DMS53 (cell line): ENCODE results near the gene KLHL3.
"Not testable (repeated sequence)": the region's sequence is repeated elsewhere in the genome, so short reads cannot be mapped to it uniquely, and the experiment has no call there.

ENCODE experiments used
- DNase-seq: peaks from one replicate; lab custom pipeline; 2025; lab: John Stamatoyannopoulos, UW

The KLHL3 gene

GRCh38 chr5:137668637-137669036, 67.3 kb downstream of the KLHL3 start:
- DNase-seq, result peak; percentile 76

DNA sequence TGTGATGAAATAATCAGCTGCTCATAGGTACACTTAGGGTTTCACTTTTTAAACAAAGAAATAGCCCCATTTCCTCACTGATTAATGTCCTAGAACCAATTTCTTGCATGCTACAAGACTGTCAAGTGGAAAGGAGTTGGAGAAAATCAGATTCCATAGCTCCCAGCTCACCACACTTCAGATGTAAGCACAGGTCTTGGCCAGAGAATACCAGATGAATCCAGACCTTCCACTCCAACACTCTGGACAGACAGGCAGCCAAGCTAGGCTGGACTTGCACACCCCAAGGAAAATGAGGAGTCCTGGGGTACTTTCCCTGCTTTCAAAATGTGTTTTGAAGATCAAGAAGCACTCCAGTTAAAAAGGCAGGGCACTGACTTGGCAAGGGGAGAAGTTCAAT, 68.5 kb downstream of the KLHL3 start:
- DNase-seq, result peak; percentile 29

DNA sequence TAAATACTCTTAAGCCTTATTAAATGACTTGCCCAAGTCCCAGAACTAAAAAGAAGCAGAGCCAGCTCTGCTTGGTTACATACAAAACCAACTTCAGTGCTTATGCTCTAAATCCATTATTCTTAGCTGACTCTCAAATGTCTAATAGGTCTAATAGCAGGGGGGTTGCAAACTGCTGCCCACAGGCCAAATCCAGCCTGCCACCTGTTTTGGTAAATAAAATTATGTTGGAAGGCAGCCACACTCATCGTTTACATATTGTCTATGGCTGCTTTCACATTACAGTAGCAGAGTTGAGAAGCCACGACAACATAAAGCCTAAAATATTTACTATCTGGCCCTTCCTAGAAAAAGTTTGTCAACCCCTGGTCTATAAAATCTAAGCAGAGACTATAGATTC, 69.0 kb downstream of the KLHL3 start:
- DNase-seq, result no peak

GRCh38 chr5:137666461-137666850, 69.4 kb downstream of the KLHL3 start:
- no peak for DNase-seq

DNA sequence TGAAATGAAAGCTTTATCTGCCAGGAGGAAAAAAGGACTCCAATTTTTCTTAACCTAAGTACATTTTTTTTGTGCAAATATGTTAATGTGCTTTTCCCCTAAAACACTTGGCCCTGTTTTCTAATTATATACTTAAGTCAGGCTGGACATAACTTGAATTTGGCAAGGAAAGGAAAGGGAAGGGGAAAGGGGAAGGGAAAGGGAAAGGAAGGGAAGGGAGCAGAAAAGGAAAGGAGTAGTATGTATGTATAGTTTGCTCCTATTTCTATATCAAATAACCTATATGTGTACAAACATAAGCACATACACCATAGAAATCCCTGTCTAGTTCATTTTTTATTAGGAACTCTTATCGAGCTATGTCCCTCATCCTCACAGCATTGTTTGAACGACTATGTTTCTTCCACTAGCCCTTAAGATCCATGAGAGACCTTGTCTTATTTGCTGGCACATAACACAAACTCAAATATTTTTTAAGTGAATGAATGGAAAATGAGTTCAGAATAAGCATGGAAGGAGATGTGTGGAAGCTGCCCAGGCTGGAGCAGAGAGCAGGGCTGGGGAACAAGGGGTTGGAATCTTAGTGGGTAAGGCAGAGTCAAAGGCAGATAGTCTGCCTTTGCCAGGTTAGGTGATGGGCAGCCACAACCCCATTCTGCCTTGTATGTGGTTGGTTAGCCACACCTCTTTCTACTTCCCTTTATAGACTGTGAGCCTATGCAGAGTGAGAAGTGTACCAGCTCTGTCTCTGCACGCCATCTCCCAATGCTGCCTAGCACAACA, 70.0 kb downstream of the KLHL3 start:
- peak; percentile 37 for DNase-seq

GRCh38 chr5:137660349-137660817, 75.5 kb downstream of the KLHL3 start:
- DNase-seq, result peak; percentile 92

DNA sequence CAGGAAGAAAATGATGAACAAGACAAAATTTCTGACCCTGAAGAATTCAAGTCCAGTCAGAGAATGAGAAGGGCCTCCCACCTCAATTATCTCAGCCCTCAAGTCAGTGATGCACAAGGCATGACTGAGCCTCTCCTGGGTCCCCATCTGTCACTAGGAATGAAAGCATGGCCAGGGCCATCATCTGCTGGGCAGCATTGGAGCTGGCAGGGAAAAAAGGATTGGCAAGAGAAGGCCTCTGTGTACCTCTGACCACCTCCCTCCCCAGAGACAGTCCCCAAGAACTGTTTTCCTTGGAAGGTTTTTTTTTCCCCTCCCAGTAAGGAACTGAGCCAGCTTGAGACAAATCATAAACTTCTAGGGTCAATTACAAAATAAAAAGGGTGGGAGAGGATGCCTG, 76.7 kb downstream of the KLHL3 start:
- no peak for DNase-seq

DNA sequence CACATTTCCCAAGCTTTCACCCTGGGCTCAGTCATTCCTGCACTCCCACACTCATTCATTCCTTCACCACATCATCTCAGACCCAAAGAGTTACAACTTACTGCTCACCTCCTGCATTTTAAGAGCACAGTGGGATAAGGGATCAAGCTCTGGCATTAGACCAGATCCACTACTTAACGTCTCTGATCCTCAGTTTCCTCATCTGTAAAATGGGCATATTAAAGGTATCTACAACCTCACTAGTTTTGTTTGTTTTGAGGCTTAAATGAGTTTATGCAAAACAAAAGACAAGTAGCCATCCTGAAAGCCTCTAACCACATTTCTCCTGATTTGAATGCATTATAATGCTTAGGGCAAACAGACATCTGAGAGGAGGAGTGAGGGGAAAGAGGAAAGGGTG, 77.6 kb downstream of the KLHL3 start:
- DNase-seq, result no peak

DNA sequence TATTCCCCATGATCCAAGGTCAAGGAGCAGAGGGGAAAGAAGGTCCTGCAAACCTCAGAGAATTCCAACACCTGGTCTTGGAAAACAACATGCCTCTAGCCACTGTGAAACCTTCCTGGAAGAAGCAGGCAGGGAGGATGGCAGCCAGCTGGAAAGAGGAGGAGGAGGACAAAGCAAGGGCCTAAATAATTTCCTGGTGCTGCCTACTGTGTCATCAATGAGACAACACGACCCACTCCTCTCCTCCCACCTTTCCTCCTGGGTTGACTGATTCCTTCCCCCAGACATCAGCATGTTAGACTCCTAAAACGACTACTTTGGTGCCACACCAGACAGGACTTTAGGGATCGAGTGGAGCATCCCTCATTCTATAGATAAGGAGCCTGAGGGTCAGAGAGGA, 78.8 kb downstream of the KLHL3 start:
- DNase-seq, result no peak

GRCh38 chr5:137656558-137656957, 79.3 kb downstream of the KLHL3 start:
- DNase-seq, result no peak

- DNase-seq, result no peak
These were observed 84.9 kb downstream of the KLHL3 start for GRCh38 chr5:137651022-137651421.

DNA sequence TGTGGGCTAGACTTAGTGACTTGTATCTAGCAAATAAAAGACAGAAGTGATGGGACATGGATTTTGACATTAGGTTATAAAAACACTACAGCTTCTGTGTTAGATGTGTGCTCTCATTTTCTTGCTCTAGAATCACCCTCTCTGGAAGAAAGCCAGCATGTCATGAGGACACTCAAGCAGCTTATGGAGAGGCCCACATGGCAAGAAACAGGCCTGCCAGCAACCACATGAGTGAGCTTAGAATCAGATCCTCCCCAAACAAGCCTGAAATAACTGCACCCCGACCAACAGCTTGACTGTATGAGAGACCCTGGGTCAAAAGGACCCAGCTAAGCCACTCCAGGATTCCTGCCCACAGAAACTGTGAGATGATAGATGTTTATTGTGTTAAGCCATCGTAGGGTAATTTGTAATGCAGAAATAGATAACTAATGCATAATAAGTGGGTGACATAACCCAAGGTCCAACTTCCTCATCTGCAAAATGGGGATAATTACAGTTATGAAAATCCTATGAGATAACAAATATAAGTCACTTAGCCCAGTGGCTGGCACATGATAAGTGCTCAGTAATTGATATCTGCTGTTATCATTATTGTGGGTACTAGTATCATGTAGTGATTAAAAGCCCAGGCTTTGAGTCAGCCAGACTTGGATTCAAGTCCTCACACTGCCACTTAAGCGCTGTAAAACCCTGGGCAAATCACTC, 86.5 kb downstream of the KLHL3 start:
- DNase-seq, result peak; percentile 15

DNA sequence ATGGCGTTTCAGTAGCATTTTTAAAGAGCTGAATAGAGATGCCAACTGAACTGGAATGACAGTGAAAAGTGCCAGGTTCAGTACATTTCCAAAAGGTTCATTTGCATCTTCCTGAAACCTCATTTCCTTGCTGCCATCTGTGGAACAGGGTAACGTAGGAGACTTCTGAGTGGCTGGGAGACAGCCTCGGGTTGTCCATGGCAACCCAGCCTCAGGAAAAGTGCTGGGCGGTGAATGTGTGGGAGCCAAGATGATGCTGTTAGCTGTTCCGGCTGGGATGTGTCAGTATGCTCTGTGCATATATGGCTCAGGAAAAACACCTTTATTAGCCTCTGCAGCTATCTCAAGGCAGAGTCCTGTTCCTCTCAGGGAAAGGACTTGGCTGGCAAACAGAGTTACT, 87.5 kb downstream of the KLHL3 start:
- DNase-seq, result no peak

DNA sequence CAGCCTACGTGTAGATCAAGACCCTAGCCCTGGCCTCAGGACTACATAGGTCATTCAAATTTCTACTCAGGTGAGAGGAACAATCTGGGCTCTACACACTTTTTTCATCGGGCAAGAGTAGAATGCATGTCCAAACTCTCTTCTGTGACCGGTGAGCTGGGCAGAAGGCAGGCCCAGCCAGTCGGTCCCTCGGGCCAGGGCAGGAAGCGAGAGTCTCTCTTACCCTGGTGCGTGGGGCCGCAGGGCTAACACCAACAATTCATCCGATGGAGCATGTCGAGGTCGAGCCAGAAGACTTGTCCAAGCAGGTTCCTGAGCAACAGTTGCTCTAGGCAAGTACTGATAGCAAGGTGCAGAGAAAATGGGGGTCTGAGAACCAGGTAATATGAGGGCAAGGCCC, 88.5 kb downstream of the KLHL3 start:
- DNase-seq, result no peak

DNA sequence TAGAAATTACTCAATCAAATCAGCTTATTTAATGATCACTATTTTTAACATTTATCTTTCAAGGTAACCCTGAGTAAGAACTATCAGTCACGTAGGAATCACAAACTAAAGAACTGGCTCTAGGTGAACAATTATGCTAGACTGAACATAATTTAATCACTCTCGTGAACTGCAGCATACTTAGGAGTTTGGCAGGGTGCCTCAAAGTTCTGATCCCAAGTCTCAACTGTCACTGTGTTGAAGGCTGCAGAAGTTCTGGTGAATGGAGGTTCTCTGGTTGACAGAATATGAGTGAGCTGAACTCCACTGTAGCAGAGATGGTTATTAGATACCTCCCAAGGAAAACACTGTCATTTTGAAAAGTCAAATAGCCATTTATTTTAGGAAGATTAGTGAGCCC, 89.1 kb downstream of the KLHL3 start:
- DNase-seq, result no peak

GRCh38 chr5:137643081-137643480, 92.8 kb downstream of the KLHL3 start:
- not testable (repeated sequence) for DNase-seq

DNA sequence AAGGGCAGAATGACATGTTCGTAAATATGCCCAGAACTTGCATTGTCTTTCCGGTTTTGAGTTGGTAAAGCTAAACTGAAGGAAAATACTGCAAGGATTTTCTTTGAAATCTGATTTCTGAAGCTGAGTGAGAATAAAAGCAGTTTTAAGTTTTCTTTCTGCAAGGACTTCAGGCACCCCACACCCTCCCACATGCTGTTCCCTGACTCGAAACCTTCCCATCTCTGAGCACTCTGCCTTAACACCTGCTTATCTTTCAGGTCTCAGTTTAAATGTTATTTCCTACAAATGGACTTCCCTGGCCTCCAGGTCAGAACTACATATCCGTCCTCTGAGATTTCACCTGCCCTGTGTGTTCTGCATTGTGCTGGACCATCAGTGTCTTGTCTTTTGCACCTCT, 93.8 kb downstream of the KLHL3 start:
- DNase-seq, result no peak

DNA sequence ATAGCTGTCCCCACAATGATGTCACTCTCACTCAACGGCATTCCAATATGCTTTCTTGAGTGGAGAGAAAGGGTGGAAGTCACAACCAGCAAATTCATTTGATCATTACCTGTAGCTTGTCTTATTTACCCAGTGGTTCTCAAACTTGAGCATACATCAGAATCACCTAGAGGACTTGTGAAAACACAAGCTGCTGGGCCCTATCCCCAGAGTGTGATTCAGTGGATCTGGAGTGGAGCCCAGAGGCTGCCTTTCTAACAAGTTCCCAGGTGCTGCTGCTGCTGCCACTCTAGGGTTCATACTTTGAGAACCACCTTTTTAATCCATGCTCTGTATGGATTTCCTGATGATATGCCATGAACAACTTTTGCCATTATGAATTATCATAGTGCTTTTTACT, 94.7 kb downstream of the KLHL3 start:
- DNase-seq, result peak; percentile 16

DNA sequence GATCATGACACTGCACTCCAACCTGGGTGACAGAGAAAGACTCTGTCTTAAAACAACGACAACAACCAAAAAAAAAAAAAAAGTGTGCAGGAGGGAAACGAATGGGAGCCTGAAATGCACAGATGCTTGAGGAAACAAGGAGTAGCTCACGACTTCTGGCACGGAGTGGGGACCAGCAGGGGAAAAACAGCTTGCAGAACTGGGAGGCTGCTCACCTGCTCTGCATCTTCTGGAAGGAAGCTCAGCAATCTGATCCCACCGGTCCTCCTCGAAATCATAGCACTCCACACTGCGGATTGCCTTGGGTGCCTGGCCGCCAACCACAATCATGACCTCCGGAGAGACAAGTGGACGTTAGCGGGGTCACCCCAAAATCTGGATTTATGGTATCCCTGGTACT, 96.2 kb downstream of the KLHL3 start:
- no peak for DNase-seq

DNA sequence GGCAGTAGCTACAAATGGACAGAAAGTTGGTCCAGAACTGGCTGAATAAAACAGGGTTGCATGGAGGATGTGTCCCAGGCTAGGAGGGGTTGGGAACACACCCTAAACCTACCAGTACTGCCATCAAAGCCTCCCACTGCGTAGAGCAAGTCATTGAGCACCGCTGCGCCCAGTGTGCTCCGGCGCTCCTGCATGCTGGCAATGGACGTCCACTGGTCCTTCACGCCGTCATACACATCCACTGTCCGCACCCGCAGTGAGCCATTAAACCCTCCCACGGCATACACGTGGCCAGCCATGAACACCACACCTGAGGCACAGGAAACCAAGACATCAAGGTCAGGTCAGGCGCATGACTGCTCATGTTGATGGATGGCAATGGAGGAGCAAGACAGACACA, 97.0 kb downstream of the KLHL3 start:
- DNase-seq, result no peak

- no peak for DNase-seq
These were observed 98.8 kb downstream of the KLHL3 start for GRCh38 chr5:137636830-137637714.

GRCh38 chr5:137636099-137636498, 99.8 kb downstream of the KLHL3 start:
- DNase-seq, result no peak

DNA sequence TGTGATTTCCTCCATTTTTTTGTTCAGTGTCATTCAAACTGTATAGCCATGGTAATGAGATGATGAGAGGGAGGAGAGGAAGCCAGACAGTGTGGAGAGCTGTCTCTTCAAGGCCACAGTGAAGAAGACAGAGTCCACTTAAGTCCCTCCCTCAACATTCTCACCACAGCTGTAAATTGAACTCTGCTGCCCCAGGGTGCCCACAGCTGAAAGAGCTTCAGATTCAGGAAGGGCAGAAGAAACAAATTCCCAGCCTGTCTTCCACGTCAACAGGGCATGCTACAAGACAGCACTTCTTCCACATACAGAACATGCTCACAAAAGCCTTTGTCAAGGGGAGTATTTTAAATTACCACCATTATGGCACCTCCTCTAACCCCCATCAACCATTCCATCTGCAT, 100.4 kb downstream of the KLHL3 start:
- no peak for DNase-seq
